GM13976 (cell line): Measurements from ENCODE around the gene SCART1.

Source experiments
- DNase-seq: peaks from one replicate; pipeline ENCODE4 v3.0.0; 2012; ENCODE audit warnings: low spot score
- in situ Hi-C: fragments of 300-500 bp; cut with MboI; formaldehyde crosslinking; loops from one replicate; pipeline ENCODE4 v1.12.0; 2022; ENCODE audit warnings: low sequenced_read_pairs, mixed read lengths, inconsistent platforms; ENCODE audit not compliant: unreplicated experiment
- TF ChIP-seq, protein P1 (sequence below): IDR thresholded peaks from 2 replicates; pipeline ENCODE4 v1.5.1; 2012; ENCODE audit warnings: borderline replicate concordance, mild to moderate bottlenecking; ENCODE audit not compliant: insufficient read depth; ENCODE audit errors: extremely low read depth, missing control alignments, control extremely low read depth

The SCART1 gene

DNA sequence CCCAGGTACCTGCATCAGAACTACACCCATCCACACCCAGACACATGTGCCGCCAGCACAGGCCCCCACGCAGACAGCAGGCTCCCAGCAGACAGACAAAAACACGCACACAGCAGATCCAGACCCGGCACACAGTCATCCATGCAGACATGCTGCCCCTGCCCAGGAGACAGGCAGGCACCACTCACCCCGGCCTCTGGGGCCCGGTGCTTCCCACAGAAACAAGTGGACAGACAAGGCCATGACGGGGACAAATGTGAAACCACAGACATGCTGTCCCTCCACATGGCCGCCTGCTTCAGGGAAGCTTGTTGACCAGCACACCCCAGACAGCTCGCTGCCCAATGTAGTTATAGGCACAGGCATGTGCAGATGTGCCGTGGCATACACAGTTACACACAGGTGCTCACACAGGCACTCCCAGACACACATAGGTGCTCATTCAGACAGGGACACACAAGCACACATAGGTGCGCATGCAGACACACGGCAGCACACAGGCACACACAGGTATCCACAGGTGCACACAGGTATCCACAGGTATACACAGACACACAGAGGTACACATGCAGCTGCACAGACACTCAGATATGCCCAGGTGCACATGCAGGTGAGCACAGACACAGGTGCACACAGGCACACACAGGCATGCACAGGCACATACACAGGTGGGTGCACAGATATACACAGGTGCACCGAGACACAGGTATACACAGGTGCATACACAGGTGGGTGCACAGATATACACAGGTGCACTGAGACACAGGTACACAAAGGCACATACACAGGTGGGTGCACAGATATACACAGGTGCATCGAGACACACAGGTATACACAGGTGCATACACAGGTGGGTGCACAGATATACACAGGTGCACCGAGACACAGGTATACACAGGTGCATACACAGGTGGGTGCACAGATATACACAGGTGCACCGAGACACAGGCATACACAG, 10.5 kb upstream of the SCART1 start:
- DNase-seq: no peak
- in situ Hi-C loops: no loop called here
- TF ChIP-seq, protein P1, sequence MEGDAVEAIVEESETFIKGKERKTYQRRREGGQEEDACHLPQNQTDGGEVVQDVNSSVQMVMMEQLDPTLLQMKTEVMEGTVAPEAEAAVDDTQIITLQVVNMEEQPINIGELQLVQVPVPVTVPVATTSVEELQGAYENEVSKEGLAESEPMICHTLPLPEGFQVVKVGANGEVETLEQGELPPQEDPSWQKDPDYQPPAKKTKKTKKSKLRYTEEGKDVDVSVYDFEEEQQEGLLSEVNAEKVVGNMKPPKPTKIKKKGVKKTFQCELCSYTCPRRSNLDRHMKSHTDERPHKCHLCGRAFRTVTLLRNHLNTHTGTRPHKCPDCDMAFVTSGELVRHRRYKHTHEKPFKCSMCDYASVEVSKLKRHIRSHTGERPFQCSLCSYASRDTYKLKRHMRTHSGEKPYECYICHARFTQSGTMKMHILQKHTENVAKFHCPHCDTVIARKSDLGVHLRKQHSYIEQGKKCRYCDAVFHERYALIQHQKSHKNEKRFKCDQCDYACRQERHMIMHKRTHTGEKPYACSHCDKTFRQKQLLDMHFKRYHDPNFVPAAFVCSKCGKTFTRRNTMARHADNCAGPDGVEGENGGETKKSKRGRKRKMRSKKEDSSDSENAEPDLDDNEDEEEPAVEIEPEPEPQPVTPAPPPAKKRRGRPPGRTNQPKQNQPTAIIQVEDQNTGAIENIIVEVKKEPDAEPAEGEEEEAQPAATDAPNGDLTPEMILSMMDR: no peak

DNA sequence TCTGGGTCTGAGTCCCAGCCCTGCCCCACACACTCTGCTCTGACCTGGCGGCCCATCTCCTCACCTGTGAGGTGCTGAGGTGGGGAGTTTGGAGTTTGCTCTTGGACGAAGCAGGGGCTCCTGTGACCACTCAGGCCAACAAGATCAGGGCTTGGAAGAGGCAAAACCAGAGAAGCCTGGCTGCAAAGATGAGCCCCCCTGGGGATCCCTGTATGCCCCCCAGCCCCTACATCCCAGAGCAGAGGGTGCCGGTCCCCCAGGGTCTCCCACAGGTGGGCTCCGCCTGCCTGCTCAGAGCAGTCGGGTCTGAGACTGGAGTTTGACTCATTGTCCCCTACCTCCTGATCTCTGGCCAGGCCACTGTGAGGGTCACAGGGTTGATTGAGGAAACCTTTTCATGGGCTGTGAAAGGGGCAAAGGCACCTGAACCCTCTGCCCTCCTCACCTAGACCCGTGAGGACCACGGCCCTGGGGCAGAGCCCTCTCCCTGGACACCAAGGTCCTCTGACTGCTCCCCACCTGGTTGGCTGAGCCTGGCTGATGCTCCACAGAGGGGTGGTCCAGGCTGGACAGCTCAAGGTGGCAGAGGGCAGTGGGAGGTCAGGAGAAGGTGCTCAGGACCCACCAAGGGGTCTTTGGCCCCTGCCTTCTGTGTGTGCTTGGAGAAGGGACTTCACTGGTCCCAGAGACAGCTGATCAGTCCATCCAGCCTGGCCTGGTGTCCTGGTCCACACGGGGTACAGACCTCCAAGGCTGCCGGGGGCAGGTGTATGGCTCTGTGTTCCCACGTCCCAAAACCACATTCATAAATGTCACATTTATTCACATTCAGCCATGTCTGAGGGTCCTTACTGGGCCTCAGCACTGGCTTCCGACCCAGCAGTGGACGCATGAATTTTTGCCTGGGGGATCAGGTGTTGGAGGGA, 9.1 kb upstream of the SCART1 start:
- TF ChIP-seq, protein P1: no peak
- DNase-seq: peak; percentile 26
- in situ Hi-C loops: no loop called here

DNA sequence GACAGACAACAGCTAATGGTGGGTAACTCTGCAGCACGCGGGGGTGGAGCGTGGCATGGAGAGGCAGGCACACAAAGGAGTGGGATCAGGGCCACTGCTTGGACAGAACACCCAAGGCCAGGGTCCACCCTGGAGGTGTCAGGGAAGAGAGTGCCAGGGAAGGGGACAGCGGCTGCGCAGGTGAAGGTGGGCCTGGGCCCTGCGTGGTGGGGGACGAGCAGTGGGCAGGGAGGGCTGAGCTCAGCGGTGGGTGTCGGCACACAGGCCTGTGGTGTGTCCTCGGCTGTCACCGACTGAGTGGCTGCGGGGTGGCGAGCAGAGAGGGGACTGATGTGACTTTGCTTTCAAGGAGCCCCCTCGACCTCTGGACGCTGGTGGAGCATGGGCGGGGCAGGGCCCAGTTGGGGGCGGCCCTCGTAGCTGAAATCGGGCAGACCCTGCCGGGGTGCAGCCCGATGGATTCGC, 8.4 kb upstream of the SCART1 start:
- DNase-seq: peak; percentile 21
- TF ChIP-seq, protein P1: no peak
- in situ Hi-C loops: no loop called here

DNA sequence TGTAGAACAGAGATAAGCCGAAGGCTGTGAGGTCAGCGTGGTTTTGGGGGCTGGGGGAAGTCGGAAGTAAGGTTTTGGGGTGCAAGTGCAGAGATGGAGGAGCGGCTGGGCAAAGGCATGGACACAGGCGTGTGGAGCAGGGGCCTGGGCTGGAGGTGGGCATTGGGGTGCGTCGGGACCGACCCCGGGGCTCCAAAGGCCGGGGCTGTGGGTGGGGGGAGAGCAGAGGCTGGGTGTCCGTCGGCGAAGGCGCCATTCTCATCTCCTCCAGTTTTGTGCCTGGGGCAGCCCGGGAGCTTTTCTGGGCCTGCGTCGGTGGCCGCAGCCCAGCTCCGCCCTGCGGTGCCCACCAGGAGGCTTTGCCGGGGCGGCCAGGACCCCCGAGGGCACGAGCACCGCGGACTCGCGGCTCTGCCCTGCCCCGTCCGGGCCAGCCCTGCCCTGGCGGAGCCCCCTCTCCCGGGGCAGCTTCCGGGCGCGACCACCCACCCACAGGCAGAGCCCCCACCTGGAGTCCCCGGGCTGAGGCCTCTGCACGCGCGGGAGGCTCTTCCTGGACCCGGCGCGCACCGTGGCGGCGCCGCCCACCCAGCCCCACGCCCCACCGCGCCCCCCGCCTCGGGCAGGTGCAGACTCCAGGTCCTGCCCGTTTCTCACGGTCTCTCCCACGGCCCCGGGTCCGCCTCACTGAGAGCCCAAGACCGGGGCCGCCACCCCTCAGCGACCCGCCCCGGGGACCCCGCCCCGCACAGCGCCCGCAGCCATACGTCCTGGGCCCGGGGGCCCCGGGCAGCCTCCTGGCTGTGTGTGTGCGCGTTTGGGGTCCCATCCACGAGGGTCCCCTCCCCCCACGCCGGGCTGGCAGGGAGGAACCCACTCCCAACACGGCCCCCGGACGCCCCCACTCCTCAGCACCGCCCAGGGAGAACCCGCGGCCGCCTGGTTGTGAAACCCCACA, 7.7 kb upstream of the SCART1 start:
- TF ChIP-seq, protein P1: no peak
- in situ Hi-C loops: no loop called here
- peak; percentile 21 for DNase-seq

DNA sequence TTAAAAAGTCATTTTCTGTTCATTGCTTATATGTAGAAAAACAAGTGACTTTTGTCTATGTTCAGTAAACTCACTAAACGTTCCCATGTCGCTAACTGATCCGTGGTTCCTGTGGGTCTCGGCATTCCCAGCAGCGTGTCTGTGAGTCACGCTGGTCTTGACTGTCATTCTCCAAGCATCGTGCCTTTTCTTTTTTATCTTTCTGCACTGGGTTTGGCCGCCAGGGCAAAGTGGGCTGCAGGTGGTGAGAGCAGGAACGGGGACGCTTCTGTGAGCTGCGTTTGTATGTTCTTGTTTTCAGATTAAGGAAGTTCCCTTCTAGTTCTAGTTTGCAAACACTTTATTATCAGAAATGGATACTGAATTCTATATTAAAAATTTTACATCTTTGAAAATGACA, 6.8 kb upstream of the SCART1 start:
- DNase-seq: no peak
- TF ChIP-seq, protein P1: no peak

More for the DNA sequence above, 6.8 kb upstream of the SCART1 start:
- in situ Hi-C loops: no loop called here
